ENCODE results near the gene NTHL1. TPM values are rescaled to one million over a fixed set of nuclear protein-coding genes. Genes with fewer than 3 reads are reported as not detected.

Gene NTHL1
- total and polyA plus RNA-seq, 10 of the 15 experiments (the other 5 are each of a cell fraction or from before 2014, with no cell fraction given): 0.85 to 54.7 (median 39.0) TPM

DNA sequence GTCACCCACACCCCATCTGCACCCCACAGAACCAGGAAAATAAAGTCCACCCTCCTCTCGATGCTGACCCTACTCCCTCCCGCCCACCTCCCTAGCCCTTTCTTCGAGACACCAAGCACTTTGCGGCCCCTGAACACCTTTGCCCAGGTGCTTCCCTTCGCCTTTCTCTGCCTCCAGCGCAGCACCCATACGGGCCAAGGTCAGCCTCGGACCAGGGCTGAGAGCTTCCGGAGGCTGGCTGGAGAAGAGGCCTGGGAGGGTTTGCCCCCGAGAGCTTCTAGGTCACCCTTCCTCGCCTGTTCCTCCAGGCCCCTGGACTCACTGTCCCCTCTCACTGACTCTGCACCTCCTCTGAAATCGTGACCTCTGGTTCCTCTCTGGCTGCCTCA is 23.6 kb downstream of the NTHL1 start (continued):
- no peak for TF ChIP-seq ASH2L (IDR thresholded peaks at IDR 0.05; ENCODE audit: borderline replicate concordance, low read depth)
- TF ChIP-seq, protein P1, sequence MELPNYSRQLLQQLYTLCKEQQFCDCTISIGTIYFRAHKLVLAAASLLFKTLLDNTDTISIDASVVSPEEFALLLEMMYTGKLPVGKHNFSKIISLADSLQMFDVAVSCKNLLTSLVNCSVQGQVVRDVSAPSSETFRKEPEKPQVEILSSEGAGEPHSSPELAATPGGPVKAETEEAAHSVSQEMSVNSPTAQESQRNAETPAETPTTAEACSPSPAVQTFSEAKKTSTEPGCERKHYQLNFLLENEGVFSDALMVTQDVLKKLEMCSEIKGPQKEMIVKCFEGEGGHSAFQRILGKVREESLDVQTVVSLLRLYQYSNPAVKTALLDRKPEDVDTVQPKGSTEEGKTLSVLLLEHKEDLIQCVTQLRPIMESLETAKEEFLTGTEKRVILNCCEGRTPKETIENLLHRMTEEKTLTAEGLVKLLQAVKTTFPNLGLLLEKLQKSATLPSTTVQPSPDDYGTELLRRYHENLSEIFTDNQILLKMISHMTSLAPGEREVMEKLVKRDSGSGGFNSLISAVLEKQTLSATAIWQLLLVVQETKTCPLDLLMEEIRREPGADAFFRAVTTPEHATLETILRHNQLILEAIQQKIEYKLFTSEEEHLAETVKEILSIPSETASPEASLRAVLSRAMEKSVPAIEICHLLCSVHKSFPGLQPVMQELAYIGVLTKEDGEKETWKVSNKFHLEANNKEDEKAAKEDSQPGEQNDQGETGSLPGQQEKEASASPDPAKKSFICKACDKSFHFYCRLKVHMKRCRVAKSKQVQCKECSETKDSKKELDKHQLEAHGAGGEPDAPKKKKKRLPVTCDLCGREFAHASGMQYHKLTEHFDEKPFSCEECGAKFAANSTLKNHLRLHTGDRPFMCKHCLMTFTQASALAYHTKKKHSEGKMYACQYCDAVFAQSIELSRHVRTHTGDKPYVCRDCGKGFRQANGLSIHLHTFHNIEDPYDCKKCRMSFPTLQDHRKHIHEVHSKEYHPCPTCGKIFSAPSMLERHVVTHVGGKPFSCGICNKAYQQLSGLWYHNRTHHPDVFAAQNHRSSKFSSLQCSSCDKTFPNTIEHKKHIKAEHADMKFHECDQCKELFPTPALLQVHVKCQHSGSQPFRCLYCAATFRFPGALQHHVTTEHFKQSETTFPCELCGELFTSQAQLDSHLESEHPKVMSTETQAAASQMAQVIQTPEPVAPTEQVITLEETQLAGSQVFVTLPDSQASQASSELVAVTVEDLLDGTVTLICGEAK (IDR thresholded peaks at IDR 0.05; ENCODE audit: borderline replicate concordance): no peak

DNA sequence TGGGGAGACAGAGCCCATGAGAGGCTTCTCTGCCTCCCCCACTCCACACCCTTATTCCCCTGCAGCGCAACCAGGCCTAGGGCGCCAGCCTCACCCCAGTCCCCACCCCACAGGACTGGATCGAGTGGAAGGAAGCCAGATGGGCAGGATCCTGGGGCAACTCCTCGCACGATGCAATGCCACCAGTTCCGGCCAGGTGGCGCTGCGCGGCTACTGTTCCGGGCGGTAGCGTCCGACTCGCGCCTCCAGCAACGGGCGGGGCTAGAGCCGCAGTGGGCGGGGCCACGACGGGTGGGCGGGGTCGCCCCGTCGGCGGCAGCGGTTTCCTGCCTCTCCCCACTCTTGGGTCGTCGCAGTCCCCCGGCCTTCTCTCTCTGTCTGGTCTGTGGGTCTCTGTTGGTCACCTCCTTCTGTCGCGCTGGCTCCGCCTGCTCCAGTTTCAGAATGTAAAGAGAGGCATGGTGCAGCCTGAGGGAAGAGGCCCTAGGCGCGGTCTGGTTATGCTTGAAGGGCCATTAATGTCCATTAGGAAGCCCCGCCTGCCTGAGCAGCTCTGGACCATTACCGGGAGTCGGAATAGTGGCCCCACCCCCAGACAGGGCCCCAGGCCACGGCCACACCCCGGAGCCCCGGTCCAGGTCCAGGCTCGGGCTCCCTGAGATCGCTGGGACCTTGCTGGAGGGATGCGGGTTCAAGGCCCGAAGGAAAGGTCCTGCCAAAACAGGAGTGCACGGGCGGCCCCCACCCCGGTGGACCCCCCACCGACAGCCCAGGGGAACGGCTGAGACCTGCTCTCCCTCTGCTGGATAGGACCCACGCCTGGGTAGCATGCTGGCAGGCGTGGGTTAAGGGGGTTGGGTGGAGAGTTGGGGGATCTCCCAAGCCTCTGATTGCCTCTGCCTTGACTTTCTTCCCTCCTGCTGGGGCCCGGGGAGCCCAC is 24.3 kb downstream of the NTHL1 start:
- DNase-seq (ENCODE audit: low read depth, low spot score) (peak; percentile 51), ATAC-seq (peak; percentile 84), FAIRE-seq (peak; percentile 97)
- Histone ChIP-seq H3K4me1 (ENCODE audit: control insufficient read depth, insufficient read depth, low read length) (peaks cover 7% of the 10 kb centered on the region), H3K79me2 (ENCODE audit: control insufficient read depth, insufficient read depth, low read length) (no peaks in the 10 kb centered on the region), H3K4me3 (peak overlapping the region; percentile 19; the same call in 1 of the 2 replicates), H4K20me1 (ENCODE audit: control insufficient read depth, insufficient read depth) (peaks cover 5% of the 10 kb centered on the region; the same call in 1 of the 2 replicates), H3K27me3 (replicated peaks in 1 of 2; ENCODE audit: control insufficient read depth in 2 of 2, insufficient read depth in 2 of 2, low read length in 1 of 2) (peaks cover 14 to 17% of the 10 kb centered on the region in 2 experiments), H3K4me2 (ENCODE audit: control insufficient read depth, insufficient read depth) (peak overlapping the region; percentile 93), H3K9ac (ENCODE audit: control insufficient read depth, insufficient read depth, low read length) (0 out of 2 replicates have a peak overlapping the region, but pooled peaks have one; percentile 43), H3K9me3 (replicated peaks; ENCODE audit: control insufficient read depth, insufficient read depth, low read length) (no peaks in the 10 kb centered on the region), H2AFZ (ENCODE audit: control insufficient read depth, low read depth, low read length) (peak overlapping the region; percentile 90), H3K27ac (ENCODE audit: control insufficient read depth, insufficient read depth) (no peak overlapping the region), H3K36me3 (ENCODE audit: control insufficient read depth in 2 of 2, insufficient read depth in 2 of 2, low read length in 1 of 2) (no peaks in the 10 kb centered on the region)
- ChIA-PET RAD21 (ENCODE audit: unreplicated experiment) (interaction anchor here (1.0 to 2.2 kb wide), 5 partner anchors 21 to 117 kb away, joined by 3 to 21 read pairs (median 3); partner anchors contain the start of genes NTHL1 and TSC2), POLR2A (interaction anchor here (0.6 to 1.5 kb wide), 3 partner anchors 27 to 132 kb away, joined by 3 to 7 read pairs (median 4); partner anchors contain the start of gene TRAF7), SMC1A (ENCODE audit: uncharacterized antibody, unreplicated experiment) (interaction anchor here (0.9 to 1.6 kb wide), 5 partner anchors 98 to 228 kb away, joined by 3 to 10 read pairs (median 4); partner anchors contain the start of gene ECI1), CTCF (interaction anchor here (0.6 to 4.4 kb wide), 17 partner anchors 9 to 228 kb away, joined by 3 to 79 read pairs (median 6); partner anchors contain the start of genes ECI1, NTHL1, PKD1 and RAB26)
- 15% methylated on average over 40 of the region's 53 CpGs for WGBS (ENCODE audit: insufficient coverage, insufficient replicate concordance, low lambda C conversion rate, missing lambda C conversion rate)
- intact Hi-C loops (cut with micrococcal nuclease; ENCODE audit: unreplicated experiment): loop anchor here (1.0 kb wide), 1 partner anchor 117 kb away; no protein-coding TSS in a partner anchor
- BruUV-seq (replicated peaks): no TSS peak
- in situ Hi-C loops (cut with MboI): loop anchor here (5.0 kb wide), 1 partner anchor 119 kb away; no protein-coding TSS in a partner anchor
- TF ChIP-seq MYC (IDR thresholded peaks at IDR 0.05; ENCODE audit: insufficient read depth, insufficient read length, insufficient replicate concordance, low read length, severe bottlenecking) (no peak), CEBPB (IDR thresholded peaks at IDR 0.05; ENCODE audit: borderline replicate concordance in 1 of 2, low read depth in 2 of 2, low read length in 2 of 2) (no peak), ESRRA (IDR thresholded peaks at IDR 0.05; ENCODE audit: low read length) (no peak), TARDBP (IDR thresholded peaks at IDR 0.05; ENCODE audit: borderline replicate concordance) (no peak), MEF2A (IDR thresholded peaks at IDR 0.05; ENCODE audit: insufficient read depth, low read depth, low read length) (no peak), SP1 (IDR thresholded peaks at IDR 0.05; ENCODE audit: low read depth, low read length) (peak; percentile 71), EZH2 (IDR thresholded peaks at IDR 0.05; ENCODE audit: borderline replicate concordance, control insufficient read depth, low read depth, low read length) (no peak), RB1 (IDR thresholded peaks at IDR 0.05; ENCODE audit: borderline replicate concordance) (peak; percentile 80), TCF12 (IDR thresholded peaks at IDR 0.05; ENCODE audit: low read depth, low read length) (no peak), ATF7 (IDR thresholded peaks at IDR 0.05; ENCODE audit: low read depth) (no peak), BCL11A (IDR thresholded peaks at IDR 0.05; ENCODE audit: low read depth, low read length) (no peak)
- TF ChIP-seq, protein P2, sequence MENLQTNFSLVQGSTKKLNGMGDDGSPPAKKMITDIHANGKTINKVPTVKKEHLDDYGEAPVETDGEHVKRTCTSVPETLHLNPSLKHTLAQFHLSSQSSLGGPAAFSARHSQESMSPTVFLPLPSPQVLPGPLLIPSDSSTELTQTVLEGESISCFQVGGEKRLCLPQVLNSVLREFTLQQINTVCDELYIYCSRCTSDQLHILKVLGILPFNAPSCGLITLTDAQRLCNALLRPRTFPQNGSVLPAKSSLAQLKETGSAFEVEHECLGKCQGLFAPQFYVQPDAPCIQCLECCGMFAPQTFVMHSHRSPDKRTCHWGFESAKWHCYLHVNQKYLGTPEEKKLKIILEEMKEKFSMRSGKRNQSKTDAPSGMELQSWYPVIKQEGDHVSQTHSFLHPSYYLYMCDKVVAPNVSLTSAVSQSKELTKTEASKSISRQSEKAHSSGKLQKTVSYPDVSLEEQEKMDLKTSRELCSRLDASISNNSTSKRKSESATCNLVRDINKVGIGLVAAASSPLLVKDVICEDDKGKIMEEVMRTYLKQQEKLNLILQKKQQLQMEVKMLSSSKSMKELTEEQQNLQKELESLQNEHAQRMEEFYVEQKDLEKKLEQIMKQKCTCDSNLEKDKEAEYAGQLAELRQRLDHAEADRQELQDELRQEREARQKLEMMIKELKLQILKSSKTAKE (IDR thresholded peaks at IDR 0.05; ENCODE audit: low read depth, poor library complexity, severe bottlenecking): no peak
